Activated naive CD4-positive, alpha-beta T cell treated with anti-CD3 and anti-CD28 coated beads, Interleukin-2, amount 10 ng/mL, durations not matched to agents 7 days and 5 days (primary cell): ENCODE measurements around the gene PTPRR.

Experiments used
- CTCF ChIA-PET: fragments of 350-600 bp; sonication (Branson Sonifier 250); formaldehyde crosslinking; loops from one replicate; lab custom pipeline; 2021; ENCODE audit warnings: antibody characterized with exemption; lab: Charles Lee
- DNase-seq: peaks from one replicate; pipeline ENCODE4 v3.0.0-alpha.2; 2020
- H3K27ac Mint-ChIP-seq: one replicate; pipeline ENCODE4 v1.8.0; 2021; ENCODE audit warnings: mild to moderate bottlenecking, moderate library complexity, mixed read lengths
- H3K27me3 Mint-ChIP-seq: one replicate; pipeline ENCODE4 v1.8.0; 2021; ENCODE audit warnings: mild to moderate bottlenecking, mixed read lengths
- H3K36me3 Mint-ChIP-seq: one replicate; pipeline ENCODE4 v1.8.0; 2021; ENCODE audit warnings: mixed read lengths
- H3K4me1 Mint-ChIP-seq: one replicate; pipeline ENCODE4 v1.8.0; 2021; ENCODE audit warnings: mixed read lengths
- H3K4me3 Mint-ChIP-seq: one replicate; pipeline ENCODE4 v1.8.0; 2021; ENCODE audit warnings: mild to moderate bottlenecking, moderate library complexity, mixed read lengths
- H3K9me3 Mint-ChIP-seq: one replicate; pipeline ENCODE4 v1.8.0; 2021; ENCODE audit warnings: mixed read lengths

Gene PTPRR

DNA sequence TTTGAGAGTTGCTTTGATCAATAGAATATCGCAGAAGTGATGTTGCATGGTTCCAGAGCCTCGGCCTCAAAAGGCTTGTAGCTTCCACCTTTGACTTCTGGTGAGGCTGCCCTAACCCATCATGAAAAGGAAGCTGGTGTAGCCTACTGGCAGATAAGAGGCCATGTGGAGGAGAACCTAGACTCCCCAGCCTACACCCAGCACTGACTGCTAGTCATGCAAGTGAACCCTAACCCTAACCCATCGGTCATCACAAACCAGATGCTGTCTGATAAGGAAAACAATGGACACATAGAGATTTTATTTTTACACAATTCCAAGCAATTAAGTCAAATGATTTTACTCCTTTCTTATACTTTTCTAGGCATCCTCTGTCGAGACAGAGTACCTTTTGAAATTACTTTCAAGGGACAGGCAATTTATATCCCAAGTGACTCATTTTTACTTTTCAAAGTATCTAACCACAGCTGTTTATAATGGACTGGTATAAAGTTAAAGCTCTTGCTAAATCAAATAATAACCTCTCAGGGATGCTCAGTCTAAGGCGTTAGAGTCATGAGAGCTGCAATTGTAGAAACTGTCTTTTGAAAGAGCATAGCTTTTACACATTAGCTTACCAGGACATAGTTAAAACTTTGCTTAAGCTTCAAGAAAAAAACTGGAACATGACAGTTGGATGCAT, 300.9 kb downstream of the PTPRR start:
- no peak for DNase-seq
- Mint-ChIP-seq H3K4me1 (no peaks in the 10 kb centered on the region), H3K4me3 (no peak overlapping the region), H3K9me3 (no peaks in the 10 kb centered on the region), H3K36me3 (no peaks in the 10 kb centered on the region), H3K27ac (no peak overlapping the region), H3K27me3 (no peaks in the 10 kb centered on the region)
- CTCF ChIA-PET, result no interaction called here

DNA sequence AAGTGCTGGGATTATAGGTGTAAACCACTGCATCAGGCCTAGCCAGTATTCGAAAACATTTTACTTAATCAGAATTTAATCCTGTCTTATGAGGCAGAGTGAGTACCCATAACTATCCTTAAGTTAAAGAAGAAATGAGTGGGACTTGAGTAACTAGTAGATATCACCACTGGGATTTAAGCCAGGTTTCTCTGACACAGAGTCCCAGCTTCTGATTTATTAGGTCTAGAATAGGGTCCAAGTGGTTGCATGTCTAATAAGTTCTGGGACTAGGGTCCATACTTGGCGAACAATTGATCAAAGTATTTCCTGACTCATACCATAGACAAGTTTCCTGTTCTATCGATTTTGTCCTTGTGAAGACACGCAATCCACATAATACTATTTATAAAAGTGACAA, 302.2 kb downstream of the PTPRR start:
- CTCF ChIA-PET, result no interaction called here
- DNase-seq, result no peak
- Mint-ChIP-seq H3K9me3 (no peaks in the 10 kb centered on the region), H3K4me1 (no peaks in the 10 kb centered on the region), H3K4me3 (no peak overlapping the region), H3K27me3 (peaks cover under 1% of the 10 kb centered on the region), H3K36me3 (no peaks in the 10 kb centered on the region), H3K27ac (no peak overlapping the region)

- CTCF ChIA-PET, result no interaction called here
- no peak for DNase-seq
- H3K27ac Mint-ChIP-seq, result no peak overlapping the region
- H3K4me3 Mint-ChIP-seq, result no peak overlapping the region
- H3K36me3 Mint-ChIP-seq, result no peaks in the 10 kb centered on the region
- H3K9me3 Mint-ChIP-seq, result no peaks in the 10 kb centered on the region
- H3K27me3 Mint-ChIP-seq, result peaks cover 8% of the 10 kb centered on the region
- no peaks in the 10 kb centered on the region for H3K4me1 Mint-ChIP-seq
Observed at GRCh38 chr12:70617450-70617849, 303.1 kb downstream of the PTPRR start.

DNA sequence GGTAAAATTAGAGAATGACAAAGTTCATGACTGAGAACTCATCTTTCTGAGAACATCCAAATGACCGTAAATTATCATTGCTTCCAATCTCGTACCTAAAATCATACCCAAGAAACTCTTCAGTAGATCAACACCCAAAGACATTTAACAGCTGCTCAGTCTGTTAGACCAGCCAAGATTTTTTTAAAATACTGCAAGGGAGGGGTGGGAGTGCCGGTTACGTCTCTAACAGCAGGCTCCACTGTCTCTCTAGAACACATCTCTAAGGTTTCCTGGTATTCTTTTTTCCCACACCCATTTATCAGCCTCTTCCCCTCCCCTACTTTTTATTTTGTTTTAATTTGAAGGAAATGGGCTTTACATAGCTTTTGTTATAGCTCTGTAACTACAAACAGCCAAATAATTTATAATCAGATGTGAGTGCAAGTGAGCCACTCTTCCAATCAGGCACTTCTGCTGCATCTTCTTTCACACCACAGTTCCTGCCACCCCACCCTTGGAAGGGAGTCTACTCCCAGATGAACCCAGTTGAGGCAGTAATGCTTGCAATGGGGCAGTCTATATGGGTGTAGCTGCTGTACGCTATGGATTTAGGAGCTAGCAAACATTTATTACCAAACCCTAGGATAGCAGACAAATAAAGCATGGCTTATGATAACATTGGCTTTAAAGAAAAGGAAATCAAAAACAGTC, 305.2 kb downstream of the PTPRR start:
- CTCF ChIA-PET, result no interaction called here
- peaks cover 18% of the 10 kb centered on the region for H3K27me3 Mint-ChIP-seq

GRCh38 chr12:70609739-70610491, 310.6 kb downstream of the PTPRR start:
- no peaks in the 10 kb centered on the region for H3K9me3 Mint-ChIP-seq
- no peak overlapping the region for H3K27ac Mint-ChIP-seq
- H3K4me1 Mint-ChIP-seq, result peaks cover 4% of the 10 kb centered on the region
- CTCF ChIA-PET, result no interaction called here
- H3K36me3 Mint-ChIP-seq, result no peaks in the 10 kb centered on the region
- H3K4me3 Mint-ChIP-seq, result peak overlapping the region; percentile 42
- peaks cover 44% of the 10 kb centered on the region for H3K27me3 Mint-ChIP-seq
- DNase-seq, result no peak

More for the DNA sequence above, 305.2 kb downstream of the PTPRR start:
- H3K4me3 Mint-ChIP-seq, result no peak overlapping the region
- no peaks in the 10 kb centered on the region for H3K36me3 Mint-ChIP-seq
- DNase-seq, result no peak
- H3K9me3 Mint-ChIP-seq, result no peaks in the 10 kb centered on the region
- no peak overlapping the region for H3K27ac Mint-ChIP-seq
- H3K4me1 Mint-ChIP-seq, result peaks cover 3% of the 10 kb centered on the region

GRCh38 chr12:70609203-70609602, 311.3 kb downstream of the PTPRR start:
- no peaks in the 10 kb centered on the region for H3K36me3 Mint-ChIP-seq
- H3K27me3 Mint-ChIP-seq, result peaks cover 44% of the 10 kb centered on the region
- no peaks in the 10 kb centered on the region for H3K9me3 Mint-ChIP-seq
- H3K4me3 Mint-ChIP-seq, result peak overlapping the region; percentile 42
- no peak overlapping the region for H3K27ac Mint-ChIP-seq
- CTCF ChIA-PET, result no interaction called here
- DNase-seq, result no peak
- peaks cover 4% of the 10 kb centered on the region for H3K4me1 Mint-ChIP-seq

DNA sequence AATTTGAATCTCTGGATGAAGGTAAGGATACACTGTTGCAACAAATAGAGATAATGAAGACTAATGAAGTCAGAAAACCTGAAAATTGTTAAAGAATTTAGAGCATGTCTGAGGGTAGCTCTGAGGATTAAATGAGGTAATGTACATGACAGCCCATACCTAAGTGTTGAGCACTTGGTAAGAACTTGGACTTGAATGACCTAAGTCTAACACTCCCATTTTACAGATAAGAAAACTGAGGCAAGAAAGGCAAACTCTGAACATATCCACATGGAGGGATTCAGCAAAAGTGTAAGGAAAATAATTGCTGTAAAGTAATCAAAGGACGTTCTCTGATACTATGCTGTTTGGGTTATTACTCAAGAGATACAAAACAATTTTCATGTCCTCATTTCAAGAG, 312.4 kb downstream of the PTPRR start:
- DNase-seq, result no peak
- Mint-ChIP-seq H3K4me3 (no peak overlapping the region), H3K27ac (no peak overlapping the region), H3K27me3 (peaks cover 41% of the 10 kb centered on the region), H3K4me1 (peaks cover 4% of the 10 kb centered on the region), H3K9me3 (no peaks in the 10 kb centered on the region), H3K36me3 (no peaks in the 10 kb centered on the region)
- CTCF ChIA-PET, result no interaction called here

- H3K9me3 Mint-ChIP-seq, result no peaks in the 10 kb centered on the region
- CTCF ChIA-PET, result no interaction called here
- H3K4me3 Mint-ChIP-seq, result no peak overlapping the region
- DNase-seq, result no peak
- H3K36me3 Mint-ChIP-seq, result no peaks in the 10 kb centered on the region
- peaks cover 37% of the 10 kb centered on the region for H3K27me3 Mint-ChIP-seq
- H3K4me1 Mint-ChIP-seq, result peaks cover 4% of the 10 kb centered on the region
- no peak overlapping the region for H3K27ac Mint-ChIP-seq
Observed at GRCh38 chr12:70607107-70607506, 313.4 kb downstream of the PTPRR start.

- Mint-ChIP-seq H3K27me3 (peaks cover 30% of the 10 kb centered on the region), H3K36me3 (no peaks in the 10 kb centered on the region), H3K4me1 (peaks cover 4% of the 10 kb centered on the region), H3K27ac (no peak overlapping the region), H3K4me3 (no peak overlapping the region), H3K9me3 (no peaks in the 10 kb centered on the region)
- CTCF ChIA-PET, result interaction anchor here (1.5 kb wide), 1 partner anchor 16 kb away, joined by 3 read pairs; no protein-coding TSS in a partner anchor
- no peak for DNase-seq
Observed at GRCh38 chr12:70605976-70606375, 314.6 kb downstream of the PTPRR start.

GRCh38 chr12:70604662-70605061, 315.9 kb downstream of the PTPRR start:
- Mint-ChIP-seq H3K36me3 (no peaks in the 10 kb centered on the region), H3K27ac (no peak overlapping the region), H3K4me3 (no peak overlapping the region), H3K9me3 (no peaks in the 10 kb centered on the region), H3K27me3 (peaks cover 20% of the 10 kb centered on the region), H3K4me1 (no peaks in the 10 kb centered on the region)
- CTCF ChIA-PET, result interaction anchor here (1.5 kb wide), 1 partner anchor 15 kb away, joined by 3 read pairs; no protein-coding TSS in a partner anchor
- no peak for DNase-seq

DNA sequence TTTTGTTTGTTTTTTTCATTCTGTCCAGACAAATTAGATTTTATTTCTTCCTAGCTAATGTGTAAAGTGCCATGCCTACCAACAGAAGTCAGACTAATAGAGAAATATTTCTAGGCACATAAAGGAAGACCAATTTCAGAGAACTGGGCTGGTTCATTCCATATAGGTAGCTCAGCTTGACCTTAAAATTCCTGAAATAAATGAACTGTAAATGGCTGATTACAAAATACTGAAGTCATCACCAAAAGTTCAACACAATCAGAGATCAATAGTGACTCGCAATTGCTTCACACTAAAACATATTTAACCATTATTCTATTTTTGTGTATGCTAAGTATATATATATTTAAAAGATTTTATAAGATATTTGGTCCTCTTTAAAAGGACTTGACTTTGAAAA, 317.5 kb downstream of the PTPRR start:
- no peak for DNase-seq
- peaks cover 8% of the 10 kb centered on the region for H3K27me3 Mint-ChIP-seq
- H3K4me3 Mint-ChIP-seq, result no peak overlapping the region
- no peaks in the 10 kb centered on the region for H3K9me3 Mint-ChIP-seq
- no peaks in the 10 kb centered on the region for H3K4me1 Mint-ChIP-seq
- H3K36me3 Mint-ChIP-seq, result no peaks in the 10 kb centered on the region
- no peak overlapping the region for H3K27ac Mint-ChIP-seq
- CTCF ChIA-PET, result interaction anchor here (1.0 to 2.2 kb wide), 3 partner anchors 12 to 724 kb away, joined by 3 to 8 read pairs (median 4); no protein-coding TSS in a partner anchor

DNA sequence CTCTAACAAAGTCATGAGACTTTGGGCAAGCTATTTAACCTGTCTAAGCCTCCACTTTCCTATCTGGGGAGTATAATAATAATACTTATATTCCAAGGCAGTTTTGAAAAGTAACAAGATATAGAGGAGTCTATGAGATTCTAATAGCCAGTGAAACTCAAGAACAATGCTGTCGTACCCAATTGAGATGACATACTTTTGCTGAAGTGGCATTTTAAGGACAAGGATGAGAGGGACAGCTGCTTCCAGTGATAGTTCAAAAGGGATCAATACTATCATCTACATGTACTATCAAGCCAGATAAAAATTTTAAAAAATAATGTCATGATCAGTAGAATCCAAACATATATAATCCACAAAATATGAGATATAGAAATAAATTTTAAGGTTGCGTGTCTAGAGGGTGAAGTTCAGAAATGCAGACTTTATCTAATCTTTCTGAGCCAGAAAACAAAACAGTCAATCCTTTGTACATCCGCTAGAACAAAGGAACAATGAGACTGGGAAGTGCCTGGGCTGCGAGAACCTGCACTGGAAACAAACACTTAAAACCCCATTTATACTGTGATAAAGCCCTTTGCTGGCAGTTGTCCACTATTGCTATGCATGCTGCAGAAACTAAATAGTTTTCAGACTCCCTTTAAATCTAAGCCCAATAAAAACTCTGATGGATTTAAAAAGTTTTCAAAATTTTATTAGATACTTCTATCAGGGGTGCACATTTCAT, 321.9 kb downstream of the PTPRR start:
- Mint-ChIP-seq H3K27ac (no peak overlapping the region), H3K4me3 (no peak overlapping the region), H3K9me3 (no peaks in the 10 kb centered on the region), H3K36me3 (no peaks in the 10 kb centered on the region), H3K4me1 (no peaks in the 10 kb centered on the region), H3K27me3 (no peaks in the 10 kb centered on the region)
- CTCF ChIA-PET, result interaction anchor here (0.6 kb wide), 1 partner anchor 382 kb away, joined by 3 read pairs; no protein-coding TSS in a partner anchor
- no peak for DNase-seq

DNA sequence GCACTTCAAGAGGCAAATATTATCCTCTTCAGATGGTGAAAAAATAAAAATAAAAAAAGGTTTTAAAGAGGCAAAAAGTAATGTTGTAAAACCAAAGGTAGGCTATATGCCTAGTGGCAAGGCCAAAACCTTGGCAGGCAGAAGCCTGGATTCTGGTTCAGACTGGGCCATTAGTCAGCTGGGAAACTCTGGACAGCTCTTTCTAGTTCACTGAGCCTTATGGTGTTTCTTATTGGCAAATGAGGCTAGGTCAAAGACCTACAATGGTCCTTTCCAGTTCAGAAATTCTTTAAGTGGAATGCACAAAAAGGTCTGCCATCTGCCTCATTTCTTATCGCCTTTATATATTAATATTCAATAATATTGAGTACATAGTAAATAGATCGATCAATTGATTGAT, 327.9 kb downstream of the PTPRR start:
- Mint-ChIP-seq H3K27ac (no peak overlapping the region), H3K27me3 (peaks cover 9% of the 10 kb centered on the region), H3K4me3 (no peak overlapping the region), H3K9me3 (no peaks in the 10 kb centered on the region), H3K4me1 (no peaks in the 10 kb centered on the region), H3K36me3 (no peaks in the 10 kb centered on the region)
- CTCF ChIA-PET, result no interaction called here
- DNase-seq, result no peak
